Measurements from ENCODE around the gene ATP10A.
"Not testable (repeated sequence)": the region's sequence is repeated elsewhere in the genome, so short reads cannot be mapped to it uniquely, and the experiment has no call there.

The ATP10A gene

GRCh38 chr15:25674913-25675312 lies 188.2 kb downstream of the ATP10A start:
- DNase-seq, result no peak

GRCh38 chr15:25673972-25674371 lies 189.2 kb downstream of the ATP10A start:
- no peak for DNase-seq

GRCh38 chr15:25673351-25673750 lies 189.8 kb downstream of the ATP10A start:
- no peak for DNase-seq

GRCh38 chr15:25671132-25671531 lies 192.0 kb downstream of the ATP10A start:
- DNase-seq, result no peak

GRCh38 chr15:25670621-25671020 lies 192.5 kb downstream of the ATP10A start:
- no peak for DNase-seq

- DNase-seq, result peak in 2 of 3 donors; percentile 20 to 50
Measured at GRCh38 chr15:25670025-25670554, 193.0 kb downstream of the ATP10A start.

GRCh38 chr15:25668901-25669300 lies 194.2 kb downstream of the ATP10A start:
- no peak for DNase-seq

GRCh38 chr15:25668236-25668795 lies 194.8 kb downstream of the ATP10A start:
- no peak for DNase-seq

GRCh38 chr15:25667829-25668228 lies 195.3 kb downstream of the ATP10A start:
- DNase-seq, result no peak

GRCh38 chr15:25665913-25666312 lies 197.2 kb downstream of the ATP10A start:
- no peak for DNase-seq

GRCh38 chr15:25664761-25665160 lies 198.4 kb downstream of the ATP10A start:
- DNase-seq, result no peak

GRCh38 chr15:25663515-25663914 lies 199.6 kb downstream of the ATP10A start:
- DNase-seq, result no peak

- no peak for DNase-seq
Measured at GRCh38 chr15:25661898-25662297, 201.2 kb downstream of the ATP10A start.

- DNase-seq, result no peak
Measured at GRCh38 chr15:25659251-25659650, 203.9 kb downstream of the ATP10A start.

- no peak for DNase-seq
Measured at GRCh38 chr15:25658560-25658959, 204.6 kb downstream of the ATP10A start.

- no peak for DNase-seq
Measured at GRCh38 chr15:25655207-25655948, 207.7 kb downstream of the ATP10A start.

- DNase-seq, result no peak
Measured at GRCh38 chr15:25653371-25653770, 209.8 kb downstream of the ATP10A start.

- no peak for DNase-seq
Measured at GRCh38 chr15:25652704-25653103, 210.4 kb downstream of the ATP10A start.

GRCh38 chr15:25649390-25649789 lies 213.7 kb downstream of the ATP10A start:
- no peak for DNase-seq

GRCh38 chr15:25643120-25643519 lies 220.0 kb downstream of the ATP10A start:
- DNase-seq, result no peak

- no peak for DNase-seq
Measured at GRCh38 chr15:25641762-25642161, 221.4 kb downstream of the ATP10A start.

GRCh38 chr15:25641361-25641760 lies 221.8 kb downstream of the ATP10A start:
- no peak for DNase-seq

- not testable (repeated sequence) for DNase-seq
Measured at GRCh38 chr15:25640959-25641358, 222.2 kb downstream of the ATP10A start.

- DNase-seq, result no peak
Measured at GRCh38 chr15:25640381-25640780, 222.7 kb downstream of the ATP10A start.

GRCh38 chr15:25636486-25636885 lies 226.6 kb downstream of the ATP10A start:
- not testable (repeated sequence) for DNase-seq

Data from suppressor macrophage treated with lipopolysaccharide for 1 hour (primary cell).